WTC11 (cell line): ENCODE results near the gene OR4D11. TPM values are rescaled to one million over a fixed set of nuclear protein-coding genes. Genes with fewer than 3 reads are reported as not detected.
"Not testable (repeated sequence)": the region's sequence is repeated elsewhere in the genome, so short reads cannot be mapped to it uniquely, and the experiment has no call there.

Source experiments
- ATAC-seq: fragments of 200-7000 bp; cut with Tn5 transposase; 2 replicates; pipeline ENCODE4 v1.10.0; 2021; ENCODE audit warnings: mild to moderate bottlenecking, moderate library complexity
- CTCF ChIA-PET: fragments of 300-600 bp; sonication (Branson Sonifier 250); formaldehyde crosslinking; loops from one replicate; lab custom pipeline; 2021; ENCODE audit warnings: antibody characterized with exemption; lab: Charles Lee
- POLR2A ChIA-PET: fragments of 350-600 bp; sonication (Branson Sonifier 250); formaldehyde crosslinking; loops from one replicate; lab custom pipeline; 2021; ENCODE audit warnings: antibody characterized with exemption; lab: Charles Lee
- DNase-seq: peaks from one replicate; pipeline ENCODE4 v3.0.0; 2021; ENCODE audit warnings: low spot score
- H3K27ac Mint-ChIP-seq: 2 replicates; pipeline ENCODE4 v1.8.0; 2021; ENCODE audit warnings: mixed read lengths
- H3K27me3 Mint-ChIP-seq: 2 replicates; pipeline ENCODE4 v1.8.0; 2021; ENCODE audit warnings: low read depth, mild to moderate bottlenecking, moderate library complexity, mixed read lengths
- H3K36me3 Mint-ChIP-seq: 2 replicates; pipeline ENCODE4 v1.8.0; 2021; ENCODE audit warnings: mixed read lengths
- H3K4me1 Mint-ChIP-seq: 2 replicates; pipeline ENCODE4 v1.8.0; 2022; ENCODE audit warnings: mixed read lengths
- H3K4me3 Mint-ChIP-seq: 2 replicates; pipeline ENCODE4 v1.8.0; 2021; ENCODE audit warnings: mild to moderate bottlenecking, moderate library complexity, mixed read lengths
- H3K9me3 Mint-ChIP-seq: 2 replicates; pipeline ENCODE4 v1.8.0; 2021; ENCODE audit warnings: mixed read lengths
- AR ChIP-seq: fragments of 250-450 bp; sonication (Bioruptor Pico); IDR thresholded peaks from 2 replicates; pipeline ENCODE4 v1.9.0; 2021; ENCODE audit warnings: mild to moderate bottlenecking
- CREM ChIP-seq: sonication (generic); formaldehyde crosslinking; IDR thresholded peaks from 2 replicates; pipeline ENCODE4 v1.8.1; 2022; ENCODE audit warnings: mild to moderate bottlenecking, missing genetic modification reagents, moderate library complexity
- ELF4 ChIP-seq: sonication (generic); formaldehyde crosslinking; IDR thresholded peaks from 2 replicates; pipeline ENCODE4 v1.8.1; 2022; ENCODE audit warnings: low read depth, mild to moderate bottlenecking, moderate library complexity, missing genetic modification reagents
- EMX1 ChIP-seq: fragments of 250-450 bp; sonication (Bioruptor Pico); IDR thresholded peaks from 2 replicates; pipeline ENCODE4 v1.8.0; 2021; ENCODE audit warnings: mild to moderate bottlenecking
- ESRRA ChIP-seq: sonication (generic); formaldehyde crosslinking; IDR thresholded peaks from 2 replicates; pipeline ENCODE4 v1.8.1; 2022; ENCODE audit warnings: mild to moderate bottlenecking, missing genetic modification reagents, borderline replicate concordance
- ETV6 ChIP-seq: sonication (generic); formaldehyde crosslinking; IDR thresholded peaks from 2 replicates; pipeline ENCODE4 v1.8.1; 2022; ENCODE audit warnings: mild to moderate bottlenecking, missing genetic modification reagents
- FOXJ3 ChIP-seq: sonication (generic); formaldehyde crosslinking; IDR thresholded peaks from 2 replicates; pipeline ENCODE4 v1.9.0; 2021; ENCODE audit warnings: missing genetic modification reagents, mild to moderate bottlenecking, borderline replicate concordance
- FOXP1 ChIP-seq: sonication (generic); formaldehyde crosslinking; IDR thresholded peaks from 2 replicates; pipeline ENCODE4 v1.8.0; 2022; ENCODE audit warnings: missing genetic modification reagents, mild to moderate bottlenecking, moderate library complexity, borderline replicate concordance
- IRF2 ChIP-seq: sonication (generic); formaldehyde crosslinking; IDR thresholded peaks from 2 replicates; pipeline ENCODE4 v1.8.0; 2022; ENCODE audit warnings: low read depth, missing genetic modification reagents, borderline replicate concordance
- JAZF1 ChIP-seq: fragments of 250-450 bp; sonication (Bioruptor Pico); IDR thresholded peaks from 2 replicates; pipeline ENCODE4 v1.9.0; 2021; ENCODE audit warnings: moderate library complexity, mild to moderate bottlenecking, inconsistent platforms
- JUN ChIP-seq: sonication (generic); formaldehyde crosslinking; IDR thresholded peaks from 2 replicates; pipeline ENCODE4 v1.8.0; 2023; ENCODE audit warnings: mild to moderate bottlenecking, missing genetic modification reagents
- MXD4 ChIP-seq: fragments of 250-450 bp; sonication (Bioruptor Pico); IDR thresholded peaks from 2 replicates; pipeline ENCODE4 v1.8.0; 2021; ENCODE audit warnings: mild to moderate bottlenecking, moderate library complexity, borderline replicate concordance
- NR1H2 ChIP-seq: sonication (generic); formaldehyde crosslinking; IDR thresholded peaks from 2 replicates; pipeline ENCODE4 v1.9.0; 2021; ENCODE audit warnings: mild to moderate bottlenecking, moderate library complexity, missing genetic modification reagents
- SMAD4 ChIP-seq: sonication (generic); formaldehyde crosslinking; IDR thresholded peaks from 2 replicates; pipeline ENCODE4 v1.8.0; 2022; ENCODE audit warnings: mild to moderate bottlenecking, missing genetic modification reagents
- SOX15 ChIP-seq: fragments of 250-450 bp; sonication (Bioruptor Pico); IDR thresholded peaks from 2 replicates; pipeline ENCODE4 v1.9.0; 2021; ENCODE audit warnings: mild to moderate bottlenecking
- SP1 ChIP-seq: sonication (generic); formaldehyde crosslinking; conservative IDR thresholded peaks from 2 replicates; pipeline ENCODE4 v1.8.1; 2022; ENCODE audit warnings: missing genetic modification reagents
- TEAD1 ChIP-seq: sonication (generic); formaldehyde crosslinking; IDR thresholded peaks from 2 replicates; pipeline ENCODE4 v1.8.0; 2022; ENCODE audit warnings: mild to moderate bottlenecking, missing genetic modification reagents
- TP53 ChIP-seq: sonication (generic); formaldehyde crosslinking; IDR thresholded peaks from 2 replicates; pipeline ENCODE4 v1.8.1; 2023; ENCODE audit warnings: mild to moderate bottlenecking, missing genetic modification reagents
- ZNF121 ChIP-seq: sonication (generic); formaldehyde crosslinking; IDR thresholded peaks from 2 replicates; pipeline ENCODE4 v1.8.0; 2023; ENCODE audit warnings: missing genetic modification reagents
- ZNF138 ChIP-seq: sonication (generic); formaldehyde crosslinking; conservative IDR thresholded peaks from 2 replicates; pipeline ENCODE4 v1.8.1; 2022; ENCODE audit warnings: mild to moderate bottlenecking, moderate library complexity, missing genetic modification reagents
- ZNF232 ChIP-seq: sonication (generic); formaldehyde crosslinking; IDR thresholded peaks from 2 replicates; pipeline ENCODE4 v1.8.0; 2022; ENCODE audit warnings: mild to moderate bottlenecking, missing genetic modification reagents
- ZNF317 ChIP-seq: sonication (generic); formaldehyde crosslinking; IDR thresholded peaks from 2 replicates; pipeline ENCODE4 v1.8.1; 2023; ENCODE audit warnings: low read depth, mild to moderate bottlenecking, moderate library complexity, missing genetic modification reagents, borderline replicate concordance
- total RNA-seq: library from RNA; stranded (reverse); gene quantifications from 3 replicates; pipeline ENCODE4 v1.2.3, GENCODE V29; 2021
- TF ChIP-seq, protein P1 (sequence below): sonication (generic); formaldehyde crosslinking; IDR thresholded peaks from 2 replicates; pipeline ENCODE4 v1.8.0; 2023; ENCODE audit warnings: missing genetic modification reagents
- TF ChIP-seq, protein P2 (sequence below): sonication (generic); formaldehyde crosslinking; IDR thresholded peaks from 2 replicates; pipeline ENCODE4 v1.8.1; 2023; ENCODE audit warnings: mild to moderate bottlenecking, moderate library complexity, missing genetic modification reagents
- TF ChIP-seq, protein P3 (sequence below): sonication (generic); formaldehyde crosslinking; IDR thresholded peaks from 2 replicates; pipeline ENCODE4 v1.8.1; 2022; ENCODE audit warnings: missing genetic modification reagents, borderline replicate concordance
- TF ChIP-seq, protein P4 (sequence below): sonication (generic); formaldehyde crosslinking; IDR thresholded peaks from 2 replicates; pipeline ENCODE4 v1.8.1; 2022; ENCODE audit warnings: low read depth, missing genetic modification reagents, borderline replicate concordance

Gene OR4D11
- total RNA-seq, 1 experiment from 2014 or later = not detected

- ChIA-PET POLR2A (no interaction called here), CTCF (no interaction called here)
- Mint-ChIP-seq H3K27ac (no peak overlapping the region), H3K4me3 (no peak overlapping the region), H3K36me3 (no peaks in the 10 kb centered on the region), H3K27me3 (no peaks in the 10 kb centered on the region; the same call in 1 of the 2 replicates), H3K4me1 (peaks cover 9% of the 10 kb centered on the region), H3K9me3 (no peaks in the 10 kb centered on the region)
- DNase-seq = no peak
- TF ChIP-seq FOXJ3 (CRISPR knock-in tag) (no peak), JAZF1 (CRISPR knock-in tag) (no peak), MXD4 (CRISPR knock-in tag) (no peak), FOXP1 (CRISPR knock-in tag) (no peak), SOX15 (no peak), AR (no peak), SMAD4 (no peak), ELF4 (CRISPR knock-in tag) (no peak), ESRRA (CRISPR knock-in tag) (no peak), TEAD1 (no peak)
- TF ChIP-seq, protein P1, sequence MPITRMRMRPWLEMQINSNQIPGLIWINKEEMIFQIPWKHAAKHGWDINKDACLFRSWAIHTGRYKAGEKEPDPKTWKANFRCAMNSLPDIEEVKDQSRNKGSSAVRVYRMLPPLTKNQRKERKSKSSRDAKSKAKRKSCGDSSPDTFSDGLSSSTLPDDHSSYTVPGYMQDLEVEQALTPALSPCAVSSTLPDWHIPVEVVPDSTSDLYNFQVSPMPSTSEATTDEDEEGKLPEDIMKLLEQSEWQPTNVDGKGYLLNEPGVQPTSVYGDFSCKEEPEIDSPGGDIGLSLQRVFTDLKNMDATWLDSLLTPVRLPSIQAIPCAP (CRISPR knock-in tag) = no peak
- ATAC-seq = no peak
Measured at GRCh38 chr11:59542142-59542810, 38.9 kb downstream of the OR4D11 start.

GRCh38 chr11:59543713-59544112 lies 40.3 kb downstream of the OR4D11 start:
- CTCF ChIA-PET, POLR2A ChIA-PET, H3K27ac Mint-ChIP-seq: not testable (repeated sequence)

DNA sequence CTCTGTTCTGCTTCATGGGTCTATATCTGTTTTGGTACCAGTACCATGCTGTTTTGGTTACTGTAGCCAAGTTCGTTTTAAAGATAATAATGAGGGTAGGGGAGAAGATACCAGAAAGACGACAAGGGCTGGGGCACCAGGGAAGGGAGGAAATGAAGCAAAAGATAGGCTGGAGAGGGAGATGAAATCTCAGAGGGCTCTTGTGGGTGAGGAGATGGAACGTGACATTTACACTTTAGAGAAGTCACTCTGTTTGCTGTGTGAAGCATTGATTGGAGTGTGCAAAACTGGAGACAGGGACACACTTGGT lies 41.4 kb downstream of the OR4D11 start:
- ChIA-PET POLR2A (no interaction called here), CTCF (no interaction called here)
- Mint-ChIP-seq H3K36me3 (no peaks in the 10 kb centered on the region), H3K4me1 (peaks cover 22% of the 10 kb centered on the region), H3K4me3 (no peak overlapping the region), H3K27ac (no peak overlapping the region), H3K9me3 (no peaks in the 10 kb centered on the region), H3K27me3 (no peaks in the 10 kb centered on the region; the same call in 1 of the 2 replicates)
- ATAC-seq (no peak), DNase-seq (no peak)
- TF ChIP-seq, protein P2, sequence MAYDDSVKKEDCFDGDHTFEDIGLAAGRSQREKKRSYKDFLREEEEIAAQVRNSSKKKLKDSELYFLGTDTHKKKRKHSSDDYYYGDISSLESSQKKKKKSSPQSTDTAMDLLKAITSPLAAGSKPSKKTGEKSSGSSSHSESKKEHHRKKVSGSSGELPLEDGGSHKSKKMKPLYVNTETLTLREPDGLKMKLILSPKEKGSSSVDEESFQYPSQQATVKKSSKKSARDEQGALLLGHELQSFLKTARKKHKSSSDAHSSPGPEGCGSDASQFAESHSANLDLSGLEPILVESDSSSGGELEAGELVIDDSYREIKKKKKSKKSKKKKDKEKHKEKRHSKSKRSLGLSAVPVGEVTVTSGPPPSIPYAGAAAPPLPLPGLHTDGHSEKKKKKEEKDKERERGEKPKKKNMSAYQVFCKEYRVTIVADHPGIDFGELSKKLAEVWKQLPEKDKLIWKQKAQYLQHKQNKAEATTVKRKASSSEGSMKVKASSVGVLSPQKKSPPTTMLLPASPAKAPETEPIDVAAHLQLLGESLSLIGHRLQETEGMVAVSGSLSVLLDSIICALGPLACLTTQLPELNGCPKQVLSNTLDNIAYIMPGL = no peak
- TF ChIP-seq EMX1 (CRISPR knock-in tag) (no peak), ZNF138 (CRISPR knock-in tag) (no peak), CREM (no peak), SP1 (CRISPR knock-in tag) (no peak), IRF2 (CRISPR knock-in tag) (no peak), ESRRA (CRISPR knock-in tag) (no peak), TP53 (CRISPR knock-in tag) (no peak), ZNF232 (no peak), ETV6 (CRISPR knock-in tag) (no peak), ZNF317 (CRISPR knock-in tag) (no peak), JUN (CRISPR knock-in tag) (no peak), NR1H2 (CRISPR knock-in tag) (no peak), ZNF121 (no peak)
- TF ChIP-seq, protein P3, sequence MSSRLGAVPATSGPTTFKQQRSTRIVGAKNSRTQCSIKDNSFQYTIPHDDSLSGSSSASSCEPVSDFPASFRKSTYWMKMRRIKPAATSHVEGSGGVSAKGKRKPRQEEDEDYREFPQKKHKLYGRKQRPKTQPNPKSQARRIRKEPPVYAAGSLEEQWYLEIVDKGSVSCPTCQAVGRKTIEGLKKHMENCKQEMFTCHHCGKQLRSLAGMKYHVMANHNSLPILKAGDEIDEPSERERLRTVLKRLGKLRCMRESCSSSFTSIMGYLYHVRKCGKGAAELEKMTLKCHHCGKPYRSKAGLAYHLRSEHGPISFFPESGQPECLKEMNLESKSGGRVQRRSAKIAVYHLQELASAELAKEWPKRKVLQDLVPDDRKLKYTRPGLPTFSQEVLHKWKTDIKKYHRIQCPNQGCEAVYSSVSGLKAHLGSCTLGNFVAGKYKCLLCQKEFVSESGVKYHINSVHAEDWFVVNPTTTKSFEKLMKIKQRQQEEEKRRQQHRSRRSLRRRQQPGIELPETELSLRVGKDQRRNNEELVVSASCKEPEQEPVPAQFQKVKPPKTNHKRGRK (CRISPR knock-in tag) = no peak
- TF ChIP-seq, protein P4, sequence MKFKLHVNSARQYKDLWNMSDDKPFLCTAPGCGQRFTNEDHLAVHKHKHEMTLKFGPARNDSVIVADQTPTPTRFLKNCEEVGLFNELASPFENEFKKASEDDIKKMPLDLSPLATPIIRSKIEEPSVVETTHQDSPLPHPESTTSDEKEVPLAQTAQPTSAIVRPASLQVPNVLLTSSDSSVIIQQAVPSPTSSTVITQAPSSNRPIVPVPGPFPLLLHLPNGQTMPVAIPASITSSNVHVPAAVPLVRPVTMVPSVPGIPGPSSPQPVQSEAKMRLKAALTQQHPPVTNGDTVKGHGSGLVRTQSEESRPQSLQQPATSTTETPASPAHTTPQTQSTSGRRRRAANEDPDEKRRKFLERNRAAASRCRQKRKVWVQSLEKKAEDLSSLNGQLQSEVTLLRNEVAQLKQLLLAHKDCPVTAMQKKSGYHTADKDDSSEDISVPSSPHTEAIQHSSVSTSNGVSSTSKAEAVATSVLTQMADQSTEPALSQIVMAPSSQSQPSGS (CRISPR knock-in tag) = no peak

More at GRCh38 chr11:59543713-59544112, 40.3 kb downstream of the OR4D11 start:
- peaks cover 20% of the 10 kb centered on the region for H3K4me1 Mint-ChIP-seq
- ATAC-seq, H3K4me3 Mint-ChIP-seq, H3K9me3 Mint-ChIP-seq, H3K27me3 Mint-ChIP-seq, DNase-seq, H3K36me3 Mint-ChIP-seq: not testable (repeated sequence)
